ENCODE results near the gene UNC119.

The UNC119 gene

DNA sequence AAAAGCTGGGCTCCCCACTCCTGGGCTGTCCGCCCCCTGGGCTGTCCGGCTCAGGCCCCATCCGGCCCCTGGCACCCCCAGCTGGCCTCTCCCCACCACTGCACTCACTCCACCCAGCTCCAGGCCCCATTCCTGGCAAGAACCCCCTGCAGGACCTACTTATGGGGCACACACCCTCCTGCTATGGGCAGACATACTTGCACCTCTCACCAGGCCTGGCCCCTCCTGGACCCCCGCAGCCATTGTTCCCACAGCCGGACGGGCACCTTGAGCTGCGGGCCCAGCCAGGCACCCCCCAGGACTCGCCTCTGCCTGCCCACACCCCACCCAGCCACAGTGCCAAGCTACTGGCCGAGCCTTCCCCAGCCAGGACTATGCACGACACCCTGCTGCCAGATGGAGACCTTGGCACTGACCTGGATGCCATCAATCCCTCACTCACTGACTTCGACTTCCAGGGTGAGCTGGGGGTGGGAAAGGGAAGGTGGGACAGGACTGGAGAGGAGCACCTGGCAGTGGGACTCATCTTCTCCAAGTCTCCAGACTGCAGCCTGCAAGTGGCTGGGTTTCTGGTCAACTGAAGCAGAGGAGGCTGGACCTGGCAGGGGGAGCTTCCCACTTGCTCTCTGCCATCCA lies 17.6 kb downstream of the UNC119 start:
- DNase-seq (ENCODE audit: extremely low spot score): no peak
- no peak for TF ChIP-seq FOXA1 (IDR thresholded peaks at IDR 0.05)
- CTCF ChIA-PET: interaction anchor here (0.6 to 3.7 kb wide), 4 partner anchors 14 to 41 kb away, joined by 3 to 16 read pairs (median 6); no protein-coding TSS in a partner anchor
- POLR2A ChIA-PET: interaction anchor here (1.0 kb wide), 1 partner anchor 40 kb away, joined by 5 read pairs; no protein-coding TSS in a partner anchor

DNA sequence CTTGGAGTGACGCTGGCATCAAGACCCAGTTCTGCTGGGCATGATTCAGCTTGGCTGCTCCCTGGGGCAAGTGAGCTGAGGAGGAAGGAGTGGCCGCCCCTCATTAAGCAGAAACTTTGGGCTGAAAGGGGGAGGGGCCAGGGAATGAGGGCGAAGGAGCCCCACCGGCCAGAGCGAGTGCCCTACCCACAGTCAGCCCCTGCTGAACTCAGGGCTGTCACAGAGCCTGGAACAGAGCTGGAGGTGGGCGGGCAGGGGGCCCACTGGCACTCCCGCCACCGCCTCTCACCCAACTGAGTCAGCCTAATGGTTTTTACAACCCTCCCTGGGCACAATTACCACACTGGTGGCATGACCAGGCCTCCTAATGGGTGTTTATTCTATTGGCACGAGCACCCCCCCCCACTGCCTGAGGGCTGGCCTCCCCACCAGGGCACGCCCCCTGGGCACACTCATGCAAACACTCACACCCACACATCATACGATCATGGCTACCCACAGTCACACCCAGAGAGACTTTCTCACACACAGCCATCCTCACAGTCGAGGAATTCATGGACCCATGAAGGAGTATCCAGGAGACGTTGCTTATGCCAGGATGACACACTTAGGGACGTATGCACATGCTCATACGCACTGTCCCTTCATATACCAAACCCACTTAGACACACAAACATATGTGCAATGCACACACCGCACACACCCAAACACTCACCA lies 19.2 kb downstream of the UNC119 start:
- CTCF ChIA-PET: no interaction called here
- POLR2A ChIA-PET: no interaction called here
- no peak for DNase-seq (ENCODE audit: extremely low spot score)
- no peak for TF ChIP-seq SP1 (IDR thresholded peaks at IDR 0.05)
- TF ChIP-seq FOXK2 (IDR thresholded peaks at IDR 0.05): no peak
- TF ChIP-seq, protein P1, sequence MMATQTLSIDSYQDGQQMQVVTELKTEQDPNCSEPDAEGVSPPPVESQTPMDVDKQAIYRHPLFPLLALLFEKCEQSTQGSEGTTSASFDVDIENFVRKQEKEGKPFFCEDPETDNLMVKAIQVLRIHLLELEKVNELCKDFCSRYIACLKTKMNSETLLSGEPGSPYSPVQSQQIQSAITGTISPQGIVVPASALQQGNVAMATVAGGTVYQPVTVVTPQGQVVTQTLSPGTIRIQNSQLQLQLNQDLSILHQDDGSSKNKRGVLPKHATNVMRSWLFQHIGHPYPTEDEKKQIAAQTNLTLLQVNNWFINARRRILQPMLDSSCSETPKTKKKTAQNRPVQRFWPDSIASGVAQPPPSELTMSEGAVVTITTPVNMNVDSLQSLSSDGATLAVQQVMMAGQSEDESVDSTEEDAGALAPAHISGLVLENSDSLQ (IDR thresholded peaks at IDR 0.05): no peak
- no peak for TF ChIP-seq FOXA1 (IDR thresholded peaks at IDR 0.05)
- no peak for TF ChIP-seq LEF1 (IDR thresholded peaks at IDR 0.05; ENCODE audit: borderline replicate concordance)
- no peak for TF ChIP-seq ZNF384 (IDR thresholded peaks at IDR 0.05)
- TF ChIP-seq ARNT (IDR thresholded peaks at IDR 0.05): no peak
- no peak for TF ChIP-seq NFRKB (IDR thresholded peaks at IDR 0.05)
- TF ChIP-seq TARDBP (IDR thresholded peaks at IDR 0.05): no peak
- no peak for TF ChIP-seq HDGF (IDR thresholded peaks at IDR 0.05; ENCODE audit: borderline replicate concordance)
- TF ChIP-seq ELF4 (IDR thresholded peaks at IDR 0.05): no peak
- no peak for TF ChIP-seq BHLHE40 (IDR thresholded peaks at IDR 0.05; ENCODE audit: borderline replicate concordance)
- no peak for TF ChIP-seq FOXM1 (IDR thresholded peaks at IDR 0.05; ENCODE audit: borderline replicate concordance)

DNA sequence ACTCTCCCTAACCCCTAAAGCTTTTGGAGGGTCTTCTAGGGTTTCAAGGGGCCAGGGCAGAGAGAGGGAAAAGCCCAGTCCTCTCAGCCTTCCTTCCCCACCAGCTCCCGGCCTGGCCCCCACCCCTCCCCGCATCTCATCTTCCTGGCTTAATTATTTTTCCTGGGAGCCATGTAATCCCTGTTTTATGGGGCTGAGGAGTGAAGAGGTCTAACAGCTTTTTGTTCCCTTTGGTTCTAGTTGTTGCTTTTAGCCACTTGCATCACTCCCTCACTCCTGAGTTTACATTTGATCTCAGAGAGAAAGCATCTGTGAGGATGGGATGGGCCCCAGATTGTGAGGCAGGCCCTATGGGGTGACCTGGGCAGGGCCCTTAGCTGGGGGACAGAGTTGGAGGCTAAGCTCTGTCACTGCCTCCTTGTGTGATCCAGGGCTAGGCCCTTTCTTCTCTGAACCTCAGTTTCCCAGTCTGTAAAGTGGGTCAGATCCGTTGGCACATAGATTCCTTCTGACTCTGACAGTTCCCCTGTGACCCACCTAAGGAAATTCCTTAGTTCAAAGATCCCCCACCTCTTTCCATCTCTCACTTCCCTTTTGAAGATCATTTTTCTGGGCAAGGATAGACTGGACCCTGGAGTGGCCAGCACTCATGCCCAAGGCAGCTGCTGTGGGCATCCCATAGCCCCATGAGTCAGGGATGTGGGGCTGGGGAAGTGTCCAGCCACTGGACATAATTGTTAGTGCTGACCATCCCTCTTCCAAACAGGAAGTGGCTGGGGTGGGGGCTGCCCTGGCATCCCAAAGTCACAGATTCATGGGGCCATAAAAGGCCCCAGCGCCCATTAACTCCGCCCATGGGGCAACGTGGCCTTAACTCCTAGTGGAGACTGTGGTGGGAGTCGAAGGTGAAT lies 20.1 kb downstream of the UNC119 start:
- no peak for DNase-seq (ENCODE audit: extremely low spot score)
- CTCF ChIA-PET: interaction anchor here (0.5 to 0.6 kb wide), 2 partner anchors 7 to 46 kb away, joined by 3 to 7 read pairs; no protein-coding TSS in a partner anchor
- TF ChIP-seq ELF4 (IDR thresholded peaks at IDR 0.05) (no peak), FOXM1 (IDR thresholded peaks at IDR 0.05; ENCODE audit: borderline replicate concordance) (no peak), BHLHE40 (IDR thresholded peaks at IDR 0.05; ENCODE audit: borderline replicate concordance) (no peak), TARDBP (IDR thresholded peaks at IDR 0.05) (no peak), HDGF (IDR thresholded peaks at IDR 0.05; ENCODE audit: borderline replicate concordance) (no peak), SUZ12 (IDR thresholded peaks at IDR 0.05) (no peak), LEF1 (IDR thresholded peaks at IDR 0.05; ENCODE audit: borderline replicate concordance) (no peak), SP1 (IDR thresholded peaks at IDR 0.05) (no peak), ZNF384 (IDR thresholded peaks at IDR 0.05) (no peak), ARNT (IDR thresholded peaks at IDR 0.05) (no peak), FOXK2 (IDR thresholded peaks at IDR 0.05) (no peak), L3MBTL2 (conservative IDR thresholded peaks at IDR 0.05) (no peak), NFRKB (IDR thresholded peaks at IDR 0.05) (no peak), FOXA1 (IDR thresholded peaks at IDR 0.05) (no peak), CTBP1 (IDR thresholded peaks at IDR 0.05; ENCODE audit: borderline replicate concordance) (no peak)
- TF ChIP-seq, protein P1 (IDR thresholded peaks at IDR 0.05): no peak
- POLR2A ChIA-PET: interaction anchor here (1.2 kb wide), 1 partner anchor 12 kb away, joined by 3 read pairs; no protein-coding TSS in a partner anchor

DNA sequence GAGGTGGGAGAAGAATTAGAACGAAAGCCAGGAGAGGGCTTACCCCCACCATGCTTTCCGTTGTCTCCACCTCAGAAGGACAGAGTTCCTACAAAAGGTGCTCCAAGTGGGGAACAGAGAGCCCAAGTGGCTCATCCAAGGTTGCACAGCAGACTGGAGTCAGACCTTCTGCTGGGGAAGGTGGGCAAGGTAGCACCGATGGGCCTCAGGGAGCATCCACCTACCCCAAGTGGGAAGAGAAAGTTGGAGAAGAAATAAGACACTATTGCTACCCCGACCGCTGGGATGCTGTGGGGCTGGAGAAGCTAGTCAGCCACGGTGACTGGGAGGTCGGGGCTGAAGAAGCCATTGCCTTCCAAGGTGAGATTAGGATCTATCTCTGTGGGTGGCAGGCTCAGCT lies 21.5 kb downstream of the UNC119 start:
- POLR2A ChIA-PET: interaction anchor here (1.2 kb wide), 1 partner anchor 11 kb away, joined by 3 read pairs; no protein-coding TSS in a partner anchor
- DNase-seq (ENCODE audit: extremely low spot score): no peak
- TF ChIP-seq NFRKB (IDR thresholded peaks at IDR 0.05) (no peak), HDGF (IDR thresholded peaks at IDR 0.05; ENCODE audit: borderline replicate concordance) (no peak), FOXA1 (IDR thresholded peaks at IDR 0.05) (no peak)
- CTCF ChIA-PET: no interaction called here

DNA sequence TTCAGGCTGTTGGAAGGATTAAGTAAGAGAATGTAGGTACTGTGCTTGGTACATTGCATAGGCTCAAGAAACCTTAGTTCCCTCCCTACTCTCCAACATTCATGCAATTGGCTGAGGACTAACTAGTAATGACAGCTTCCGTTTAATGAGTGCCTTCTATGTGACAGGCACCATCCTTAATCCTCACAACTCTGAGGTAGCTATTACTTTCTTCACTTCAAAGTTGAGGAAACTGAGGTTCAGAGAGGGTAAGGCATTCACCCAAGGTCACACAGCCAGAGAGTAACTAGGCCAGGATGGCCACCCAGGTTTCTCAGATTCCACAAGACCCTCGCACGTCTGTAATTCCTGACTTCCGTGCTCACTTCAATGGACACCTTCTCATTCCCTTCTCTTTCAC lies 22.2 kb downstream of the UNC119 start:
- ChIA-PET CTCF (interaction anchor here (0.6 kb wide), 1 partner anchor 17 kb away, joined by 3 read pairs; no protein-coding TSS in a partner anchor), POLR2A (no interaction called here)
- no peak for TF ChIP-seq FOXM1 (IDR thresholded peaks at IDR 0.05; ENCODE audit: borderline replicate concordance)
- no peak for DNase-seq (ENCODE audit: extremely low spot score)

DNA sequence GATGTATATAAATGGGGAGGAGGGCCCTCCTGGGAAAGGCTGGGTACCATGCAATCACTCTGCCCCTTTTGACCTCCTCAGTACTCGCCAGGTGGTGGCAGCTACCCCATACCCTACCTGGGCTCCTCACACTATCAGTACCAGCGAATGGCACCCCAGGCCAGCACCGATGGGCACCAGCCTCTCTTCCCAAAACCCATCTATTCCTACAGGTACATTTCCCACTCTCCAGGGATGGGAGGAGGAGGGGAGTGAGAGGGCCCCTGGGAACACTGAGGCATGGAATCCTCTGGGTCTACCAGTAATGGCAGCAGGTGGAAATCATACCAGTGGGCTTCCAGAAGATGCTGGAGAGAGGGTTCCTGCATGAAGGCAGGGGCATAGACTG lies 23.4 kb downstream of the UNC119 start:
- POLR2A ChIA-PET: no interaction called here
- DNase-seq (ENCODE audit: extremely low spot score): no peak
- CTCF ChIA-PET: interaction anchor here (1.0 kb wide), 1 partner anchor 34 kb away, joined by 3 read pairs; no protein-coding TSS in a partner anchor
- TF ChIP-seq NFRKB (IDR thresholded peaks at IDR 0.05): no peak
- no peak for TF ChIP-seq SP1 (IDR thresholded peaks at IDR 0.05)
- no peak for TF ChIP-seq ELF4 (IDR thresholded peaks at IDR 0.05)
- no peak for TF ChIP-seq CTBP1 (IDR thresholded peaks at IDR 0.05; ENCODE audit: borderline replicate concordance)
- TF ChIP-seq FOXK2 (IDR thresholded peaks at IDR 0.05): no peak

All from HEK293T (cell line).